SK-N-SH (cell line): ENCODE data around the gene USP10. TPM values are rescaled to one million over a fixed set of nuclear protein-coding genes. Genes with fewer than 3 reads are reported as not detected.

Experiments used
- CTCF ChIA-PET: fragments of 300-600, 350-600 bp; formaldehyde crosslinking; extraction: SDS; loops from one replicate; lab custom pipeline; 2021; lab: Yijun Ruan, JAX
- POLR2A ChIA-PET: fragments of 350-600 bp; sonication (Branson Sonifier 250); formaldehyde crosslinking; extraction: SDS; loops from one replicate; lab custom pipeline; 2020; ENCODE audit warnings: antibody characterized with exemption, inconsistent platforms; lab: Yijun Ruan, JAX
- DNase-seq: peaks from one replicate; pipeline ENCODE4 v3.0.0; 2012
- H2AFZ ChIP-seq: fragments of 200-600 bp; sonication (generic); 2 replicates; pipeline ENCODE4 v1.8.1; 2016; ENCODE audit warnings: antibody characterized with exemption, mild to moderate bottlenecking, low read depth
- H3F3A ChIP-seq: fragments of 200-600 bp; sonication (generic); replicated peaks from 2 replicates; pipeline ENCODE3; 2016; ENCODE audit warnings: antibody characterized with exemption, mild to moderate bottlenecking; ENCODE audit not compliant: insufficient read depth
- H3K27ac ChIP-seq, 2 experiments: fragments of 200-500 bp in 1 of 2; fragments of 200-600 bp in 1 of 2; sonication (Bioruptor generic) in 1 of 2; sonication (generic), shearing (Covaris generic) in 1 of 2; 2 replicates each; pipeline versions ENCODE4 v1.5.1 to v1.6.1; 2014 to 2016; ENCODE audit warnings: low read depth in 2 of 2, inconsistent platforms in 1 of 2, low read length in 1 of 2, mild to moderate bottlenecking in 1 of 2, mixed read lengths in 1 of 2
- H3K27me3 ChIP-seq: fragments of 200-600 bp; sonication (generic), shearing (Covaris generic); 2 replicates; pipeline ENCODE4 v1.6.1; 2016; ENCODE audit warnings: mixed run types; ENCODE audit not compliant: insufficient read depth
- H3K36me3 ChIP-seq, 2 experiments: fragments of 200-500 bp in 1 of 2; fragments of 200-600 bp in 1 of 2; sonication (Bioruptor generic) in 1 of 2; sonication (generic) in 1 of 2; replicated peaks in 1 of 2; 2 replicates each; pipeline versions ENCODE3 to v1.5.1; 2014 to 2016; ENCODE audit warnings: low read length in 1 of 2, mild to moderate bottlenecking in 1 of 2; ENCODE audit not compliant: insufficient read depth in 2 of 2, control insufficient read depth in 1 of 2
- H3K4me1 ChIP-seq, 2 experiments: fragments of 200-500 bp in 1 of 2; fragments of 200-600 bp in 1 of 2; sonication (Bioruptor generic) in 1 of 2; sonication (generic), shearing (Covaris generic) in 1 of 2; 2 replicates each; pipeline versions ENCODE4 v1.5.1 to v1.6.1; 2014 to 2016; ENCODE audit warnings: low read depth in 1 of 2, low read length in 1 of 2, mixed run types in 1 of 2; ENCODE audit not compliant: insufficient read depth in 2 of 2, control insufficient read depth in 1 of 2
- H3K4me2 ChIP-seq: fragments of 200-600 bp; sonication (generic), shearing (Covaris generic); 2 replicates; pipeline ENCODE4 v1.6.1; 2017; ENCODE audit warnings: mixed run types
- H3K4me3 ChIP-seq, 2 experiments: fragments of 200-500 bp in 1 of 2; fragments of 200-600 bp in 1 of 2; sonication (Bioruptor generic) in 1 of 2; sonication (generic), shearing (Covaris generic) in 1 of 2; 2 replicates each; pipeline versions ENCODE4 v1.5.1 to v1.8.1; 2014 to 2016; ENCODE audit warnings: low read depth in 2 of 2, inconsistent platforms in 1 of 2, low read length in 1 of 2, mild to moderate bottlenecking in 1 of 2, mixed read lengths in 1 of 2, moderate library complexity in 1 of 2
- H3K79me2 ChIP-seq: fragments of 200-600 bp; sonication (generic); 2 replicates; pipeline ENCODE4 v1.8.1; 2017; ENCODE audit warnings: mild to moderate bottlenecking; ENCODE audit not compliant: insufficient read depth
- H3K9ac ChIP-seq: fragments of 200-600 bp; sonication (generic); 2 replicates; pipeline ENCODE4 v1.6.1; 2017; ENCODE audit warnings: mixed run types
- H3K9me2 ChIP-seq: fragments of 200-600 bp; sonication (generic); 2 replicates; pipeline ENCODE4 v1.6.1; 2017; ENCODE audit warnings: mixed run types
- H3K9me3 ChIP-seq: fragments of 200-600 bp; sonication (generic); 2 replicates; pipeline ENCODE4 v1.6.1; 2017; ENCODE audit warnings: mixed run types, mild to moderate bottlenecking, moderate library complexity
- H4K20me1 ChIP-seq: fragments of 200-600 bp; sonication (generic); 2 replicates; pipeline ENCODE4 v1.6.1; 2017; ENCODE audit warnings: mild to moderate bottlenecking, mixed run types; ENCODE audit not compliant: insufficient read depth
- CTCF ChIP-seq: fragments of 200-600 bp; sonication (generic); IDR thresholded peaks from 2 replicates; pipeline ENCODE4 v1.6.1; 2017; ENCODE audit warnings: antibody characterized with exemption, mild to moderate bottlenecking, moderate library complexity
- EP300 ChIP-seq, 2 experiments: IDR thresholded peaks; 2 replicates each; pipeline versions ENCODE4 v1.4.0 to v1.6.1; 2012; ENCODE audit warnings: borderline replicate concordance in 1 of 2, low read depth in 1 of 2, low read length in 1 of 2
- FOSL2 ChIP-seq: IDR thresholded peaks from 2 replicates; pipeline ENCODE4 v1.4.0; 2012; ENCODE audit warnings: low read depth, mild to moderate bottlenecking, moderate library complexity, borderline replicate concordance
- GABPA ChIP-seq: IDR thresholded peaks from 2 replicates; pipeline ENCODE4 v1.4.0; 2012; ENCODE audit warnings: low read depth, mild to moderate bottlenecking
- NRF1 ChIP-seq: IDR thresholded peaks from 2 replicates; pipeline ENCODE4 v1.6.1; 2012; ENCODE audit warnings: low read depth, mild to moderate bottlenecking, low read length
- PBX3 ChIP-seq: IDR thresholded peaks from 2 replicates; pipeline ENCODE4; 2012
- TAF1 ChIP-seq: IDR thresholded peaks from 2 replicates; pipeline ENCODE4 v1.6.1; 2012; ENCODE audit warnings: low read depth, mild to moderate bottlenecking, low read length, moderate library complexity, borderline replicate concordance
- WGBS: methylation state at CpG from one replicate; pipeline ENCODE4 v1.1.6; 2017; ENCODE audit warnings: low lambda C conversion rate; 5-methylcytosine and 5-hydroxymethylcytosine counted together
- polyA plus RNA-seq, 3 experiments: library from polyadenylated mRNA; depleted of rRNA; stranded (reverse); fragments of >200 nt; gene quantifications; 2 replicates each; pipeline ENCODE4 v1.2.3, GENCODE V29; 2012
- TF ChIP-seq, protein P1 (sequence below): IDR thresholded peaks from 2 replicates; pipeline ENCODE4 v1.4.0; 2012; ENCODE audit warnings: low read depth

Gene USP10
- polyA plus RNA-seq, 1 of the 3 experiments (the other 2 are of a cell fraction), result 49.2 TPM

DNA sequence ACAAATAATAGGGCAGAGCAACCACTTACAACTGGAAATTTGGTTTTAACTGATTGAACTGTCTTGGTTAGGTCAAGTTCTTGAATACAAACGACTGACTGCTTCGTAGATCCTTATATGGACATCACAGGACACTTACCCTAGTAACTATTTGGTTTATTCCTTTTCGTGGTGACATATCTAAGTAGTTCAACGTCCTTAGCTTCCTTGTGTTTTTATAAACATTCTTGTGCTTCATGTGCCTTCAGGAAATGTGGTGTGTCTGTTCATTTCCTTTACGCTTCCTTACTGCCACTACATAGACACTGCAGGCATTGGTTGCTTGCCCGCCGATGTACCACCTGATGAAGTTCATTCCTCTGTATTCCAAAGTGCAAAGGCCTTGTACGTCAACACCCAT, 59.3 kb downstream of the USP10 start (continued):
- TF ChIP-seq PBX3, result no peak
- TF ChIP-seq EP300 (IDR thresholded peaks at IDR 0.05; ENCODE audit: borderline replicate concordance in 1 of 2, low read depth in 1 of 2, low read length in 1 of 2), result no peak

DNA sequence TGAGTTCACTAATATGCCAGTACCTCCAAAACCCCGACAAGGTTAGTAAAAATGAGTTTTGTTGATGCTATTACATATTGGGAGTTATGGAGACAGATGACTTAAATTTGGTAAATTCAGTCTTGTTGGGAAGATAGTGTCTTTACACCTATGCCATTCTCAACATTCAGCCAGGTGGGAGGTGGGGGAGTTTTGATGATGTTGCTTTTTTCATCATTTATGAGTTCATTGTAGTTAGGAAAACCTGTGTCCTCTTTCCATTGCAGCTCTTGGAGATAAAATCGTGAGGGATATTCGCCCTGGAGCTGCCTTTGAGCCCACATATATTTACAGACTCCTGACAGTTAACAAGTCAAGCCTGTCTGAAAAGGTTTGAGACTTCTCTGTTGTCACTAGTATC, 60.1 kb downstream of the USP10 start:
- Histone ChIP-seq H3K4me2 (no peak overlapping the region), H3K9ac (no peak overlapping the region), H3K27ac (no peak overlapping the region), H2AFZ (no peak overlapping the region), H4K20me1 (peaks cover 38% of the 10 kb centered on the region), H3F3A (peaks cover 4% of the 10 kb centered on the region), H3K79me2 (peaks cover 69% of the 10 kb centered on the region)
- ChIA-PET POLR2A (no interaction called here), CTCF (interaction anchor here (0.8 to 14.8 kb wide), 14 partner anchors 9 to 207 kb away, joined by 3 to 428 read pairs (median 5); no protein-coding TSS in a partner anchor)
- 90% methylated on average over 3 of the region's 3 CpGs for WGBS
- no peak for DNase-seq
- TF ChIP-seq, protein P1, sequence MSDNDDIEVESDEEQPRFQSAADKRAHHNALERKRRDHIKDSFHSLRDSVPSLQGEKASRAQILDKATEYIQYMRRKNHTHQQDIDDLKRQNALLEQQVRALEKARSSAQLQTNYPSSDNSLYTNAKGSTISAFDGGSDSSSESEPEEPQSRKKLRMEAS, result no peak
- no peak for TF ChIP-seq CTCF
- TF ChIP-seq, all 33 proteins: peak for 0
- H3K4me1 ChIP-seq, result no peaks in the 10 kb centered on the region
- no peak overlapping the region for H3K4me3 ChIP-seq
- H3K36me3 ChIP-seq, result peaks cover 33 to 43% of the 10 kb centered on the region in 2 experiments
- no peaks in the 10 kb centered on the region for H3K9me2 ChIP-seq
- H3K9me3 ChIP-seq, result no peaks in the 10 kb centered on the region
- H3K27me3 ChIP-seq, result no peaks in the 10 kb centered on the region

DNA sequence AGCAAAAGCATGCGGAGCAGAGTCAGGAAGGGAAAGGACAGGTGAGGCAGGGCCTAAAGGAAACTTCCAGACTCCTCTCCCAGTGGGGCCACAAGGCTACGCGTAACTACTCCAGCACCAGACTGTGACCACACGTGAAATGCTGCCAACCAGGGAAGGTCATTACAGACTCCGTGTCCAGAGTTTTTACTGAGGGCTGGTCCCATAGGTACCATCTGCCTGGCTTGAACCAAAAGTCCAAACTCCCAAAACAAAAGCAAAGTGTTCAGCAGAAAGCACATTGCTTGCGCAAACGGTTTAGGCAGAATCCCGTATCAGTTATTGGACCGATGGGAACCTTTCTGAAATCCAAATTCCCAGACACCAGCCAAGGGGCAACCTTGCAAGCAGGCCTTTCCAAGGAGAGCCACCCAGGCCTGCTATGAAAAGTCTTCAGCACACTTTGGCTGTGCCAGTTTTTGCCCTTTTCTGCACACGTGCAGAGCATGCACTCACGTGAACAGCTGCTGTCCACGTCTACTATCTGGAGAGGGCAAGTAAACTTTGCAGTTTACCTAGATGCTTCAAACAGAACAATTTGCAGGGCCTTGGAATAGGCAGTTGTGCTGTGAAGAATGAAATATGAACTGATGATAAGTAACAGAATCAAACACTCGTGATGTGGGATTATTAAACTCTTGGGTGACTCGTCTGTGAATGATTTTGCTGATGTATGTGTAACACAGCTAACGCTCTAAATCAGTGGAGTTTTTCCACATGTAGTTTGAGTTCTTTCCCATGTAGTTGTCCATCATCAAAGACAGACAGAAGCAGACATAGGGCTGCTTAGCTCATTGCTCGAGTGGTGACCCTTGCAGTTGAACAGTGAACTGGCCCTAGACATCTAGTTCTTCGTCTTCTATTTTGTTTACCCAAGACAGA, 61.9 kb downstream of the USP10 start:
- H3K4me3 ChIP-seq, result no peak overlapping the region
- CTCF ChIA-PET, result interaction anchor here (1.0 to 14.8 kb wide), 11 partner anchors 10 to 206 kb away, joined by 3 to 428 read pairs (median 5); no protein-coding TSS in a partner anchor
- H4K20me1 ChIP-seq, result peaks cover 21% of the 10 kb centered on the region
- H3K4me1 ChIP-seq, result no peaks in the 10 kb centered on the region
- H3K36me3 ChIP-seq, result peaks cover 45 to 58% of the 10 kb centered on the region in 2 experiments
- POLR2A ChIA-PET, result interaction anchor here (1.1 kb wide), 1 partner anchor 58 kb away, joined by 3 read pairs; the partner anchor contains the start of gene CRISPLD2
- 91% methylated on average over 15 of the region's 17 CpGs for WGBS
- DNase-seq, result no peak
- H3F3A ChIP-seq, result peaks cover 4% of the 10 kb centered on the region
- H3K27ac ChIP-seq, result no peak overlapping the region
- no peaks in the 10 kb centered on the region for H3K27me3 ChIP-seq
- no peak overlapping the region for H3K4me2 ChIP-seq
- no peak for TF ChIP-seq TAF1
- TF ChIP-seq FOSL2, result no peak
- TF ChIP-seq NRF1, result no peak
- TF ChIP-seq GABPA, result no peak
- H3K79me2 ChIP-seq, result peaks cover 51% of the 10 kb centered on the region
- no peaks in the 10 kb centered on the region for H3K9me2 ChIP-seq
- H3K9ac ChIP-seq, result no peak overlapping the region
- H2AFZ ChIP-seq, result no peak overlapping the region
- no peaks in the 10 kb centered on the region for H3K9me3 ChIP-seq
